GM21737 (cell line): ENCODE data around the gene SPDYE4.

Source experiments
- ATAC-seq: cut with Tn5 transposase; IDR thresholded peaks from one replicate; pipeline ENCODE4 v1.9.1; 2021; ENCODE audit warnings: mild to moderate bottlenecking, moderate library complexity; ENCODE audit not compliant: unreplicated experiment

The SPDYE4 gene

GRCh38 chr17:8741771-8742170 is 16.6 kb downstream of the SPDYE4 start:
- no peak for ATAC-seq

GRCh38 chr17:8741366-8741765 is 17.0 kb downstream of the SPDYE4 start:
- ATAC-seq, result no peak

- ATAC-seq, result no peak
These were observed 17.9 kb downstream of the SPDYE4 start for GRCh38 chr17:8740486-8740885.

GRCh38 chr17:8739097-8739496 is 19.2 kb downstream of the SPDYE4 start:
- no peak for ATAC-seq

GRCh38 chr17:8736796-8737195 is 21.6 kb downstream of the SPDYE4 start:
- ATAC-seq, result no peak

- no peak for ATAC-seq
These were observed 22.0 kb downstream of the SPDYE4 start for GRCh38 chr17:8736362-8736761.

- no peak for ATAC-seq
These were observed 22.9 kb downstream of the SPDYE4 start for GRCh38 chr17:8735336-8735939.

- no peak for ATAC-seq
These were observed 23.5 kb downstream of the SPDYE4 start for GRCh38 chr17:8734876-8735275.

- ATAC-seq, result no peak
These were observed 25.8 kb downstream of the SPDYE4 start for GRCh38 chr17:8732406-8733085.

- no peak for ATAC-seq
These were observed 28.5 kb downstream of the SPDYE4 start for GRCh38 chr17:8729860-8730259.

GRCh38 chr17:8729421-8729820 is 28.9 kb downstream of the SPDYE4 start:
- no peak for ATAC-seq

- no peak for ATAC-seq
These were observed 29.4 kb downstream of the SPDYE4 start for GRCh38 chr17:8728971-8729370.

GRCh38 chr17:8728251-8728938 is 30.0 kb downstream of the SPDYE4 start:
- no peak for ATAC-seq

GRCh38 chr17:8726941-8727555 is 31.3 kb downstream of the SPDYE4 start:
- no peak for ATAC-seq

- no peak for ATAC-seq
These were observed 32.2 kb downstream of the SPDYE4 start for GRCh38 chr17:8725881-8726876.

GRCh38 chr17:8724451-8724850 is 33.9 kb downstream of the SPDYE4 start:
- no peak for ATAC-seq

- no peak for ATAC-seq
These were observed 37.8 kb downstream of the SPDYE4 start for GRCh38 chr17:8720596-8720995.

- ATAC-seq, result no peak
These were observed 38.8 kb downstream of the SPDYE4 start for GRCh38 chr17:8719291-8720246.

GRCh38 chr17:8718001-8718563 is 40.3 kb downstream of the SPDYE4 start:
- ATAC-seq, result no peak
